HEK293 (cell line): ENCODE data around the gene ELMO1.

Source experiments
- CTCF ChIA-PET: fragments of 350-600 bp; formaldehyde crosslinking; extraction: SDS; loops from one replicate; lab custom pipeline; 2021; ENCODE audit warnings: antibody characterized with exemption; lab: Yijun Ruan, JAX
- POLR2A ChIA-PET: fragments of 300-600 bp; formaldehyde crosslinking; extraction: SDS; loops from one replicate; lab custom pipeline; 2020; ENCODE audit warnings: antibody characterized with exemption, inconsistent platforms; lab: Yijun Ruan, JAX
- H3K27ac ChIP-seq: fragments of 200-500 bp; sonication (Bioruptor generic); 2 replicates; pipeline ENCODE4 v1.5.1; 2014; ENCODE audit warnings: low read depth, low read length, control low read depth, inconsistent platforms; ENCODE audit errors: extremely low read depth
- H3K36me3 ChIP-seq, 2 experiments: fragments of 200-500 bp in 1 of 2; sonication (Bioruptor generic) in 1 of 2; 1 replicate in 1 of 2; 2 replicates in 1 of 2; pipeline ENCODE4 v1.5.1; 2014 to 2017; ENCODE audit warnings: inconsistent platforms in 2 of 2, low read length in 2 of 2; ENCODE audit not compliant: control insufficient read depth in 2 of 2, insufficient read depth in 1 of 2
- H3K4me1 ChIP-seq: fragments of 200-500 bp; sonication (Bioruptor generic); 2 replicates; pipeline ENCODE4 v1.5.1; 2014; ENCODE audit warnings: mild to moderate bottlenecking, low read length, inconsistent platforms; ENCODE audit not compliant: control insufficient read depth, insufficient read depth
- H3K4me3 ChIP-seq: 2 replicates; pipeline ENCODE4 v1.5.1; 2011; ENCODE audit warnings: low read depth, mild to moderate bottlenecking, control low read depth, low read length, moderate library complexity
- H3K9me3 ChIP-seq: fragments of 200-500 bp; sonication (Bioruptor generic); 2 replicates; pipeline ENCODE4 v1.5.1; 2014; ENCODE audit warnings: low read depth, low read length, inconsistent platforms; ENCODE audit not compliant: control insufficient read depth, insufficient read depth
- GLI2 ChIP-seq: fragments of 450-650 bp; formaldehyde crosslinking; IDR thresholded peaks from 2 replicates; pipeline ENCODE4; 2017; ENCODE audit warnings: missing biosample characterization, missing genetic modification characterization, low read depth, borderline replicate concordance
- SALL2 ChIP-seq: fragments of 450-650 bp; formaldehyde crosslinking; IDR thresholded peaks from 2 replicates; pipeline ENCODE4 v1.5.0; 2017; ENCODE audit warnings: missing biosample characterization, mild to moderate bottlenecking, missing genetic modification characterization, borderline replicate concordance
- SP7 ChIP-seq: fragments of 450-650 bp; formaldehyde crosslinking; IDR thresholded peaks from 2 replicates; pipeline ENCODE4 v1.5.1; 2016; ENCODE audit warnings: missing biosample characterization, missing genetic modification characterization
- ZBTB8A ChIP-seq: fragments of 450-650 bp; formaldehyde crosslinking; IDR thresholded peaks from 2 replicates; pipeline ENCODE4 v1.5.1; 2016; ENCODE audit warnings: missing biosample characterization, missing genetic modification characterization
- ZEB2 ChIP-seq: fragments of 450-650 bp; formaldehyde crosslinking; IDR thresholded peaks from 2 replicates; pipeline ENCODE4 v1.5.1; 2016; ENCODE audit warnings: missing biosample characterization, missing genetic modification characterization
- ZFP41 ChIP-seq: fragments of 450-650 bp; formaldehyde crosslinking; IDR thresholded peaks from 2 replicates; pipeline ENCODE4 v1.5.1; 2016; ENCODE audit warnings: missing biosample characterization, missing genetic modification characterization, borderline replicate concordance
- ZNF10 ChIP-seq: fragments of 450-650 bp; formaldehyde crosslinking; IDR thresholded peaks from 2 replicates; pipeline ENCODE4 v1.5.1; 2017; ENCODE audit warnings: missing biosample characterization, missing genetic modification characterization
- ZNF140 ChIP-seq: fragments of 450-650 bp; formaldehyde crosslinking; IDR thresholded peaks from 2 replicates; pipeline ENCODE4 v1.5.1; 2016; ENCODE audit warnings: missing biosample characterization, missing genetic modification characterization
- ZNF174 ChIP-seq: fragments of 450-650 bp; formaldehyde crosslinking; IDR thresholded peaks from 2 replicates; pipeline ENCODE4 v1.5.0; 2017; ENCODE audit warnings: missing biosample characterization, mild to moderate bottlenecking, missing genetic modification characterization
- ZNF2 ChIP-seq: fragments of 450-650 bp; formaldehyde crosslinking; IDR thresholded peaks from 2 replicates; pipeline ENCODE4 v1.5.1; 2016; ENCODE audit warnings: missing biosample characterization, missing genetic modification characterization
- ZNF202 ChIP-seq: fragments of 450-650 bp; formaldehyde crosslinking; IDR thresholded peaks from 2 replicates; pipeline ENCODE4 v1.5.1; 2016; ENCODE audit warnings: missing biosample characterization, missing genetic modification characterization, borderline replicate concordance
- ZNF239 ChIP-seq: fragments of 450-650 bp; formaldehyde crosslinking; IDR thresholded peaks from 2 replicates; pipeline ENCODE4 v1.5.1; 2016; ENCODE audit warnings: missing biosample characterization, missing genetic modification characterization
- ZNF302 ChIP-seq: fragments of 450-650 bp; formaldehyde crosslinking; IDR thresholded peaks from 2 replicates; pipeline ENCODE4 v1.5.1; 2016; ENCODE audit warnings: missing biosample characterization, missing genetic modification characterization, low read depth
- ZNF350 ChIP-seq: fragments of 450-650 bp; formaldehyde crosslinking; IDR thresholded peaks from 2 replicates; pipeline ENCODE4 v1.5.0; 2017; ENCODE audit warnings: missing biosample characterization, mild to moderate bottlenecking, missing genetic modification characterization
- ZNF366 ChIP-seq: fragments of 450-650 bp; formaldehyde crosslinking; conservative IDR thresholded peaks from 2 replicates; pipeline ENCODE4 v1.5.1; 2016; ENCODE audit warnings: missing biosample characterization, missing genetic modification characterization
- ZNF391 ChIP-seq: fragments of 450-650 bp; formaldehyde crosslinking; IDR thresholded peaks from 2 replicates; pipeline ENCODE4 v1.5.1; 2016; ENCODE audit warnings: low read depth, missing biosample characterization, missing genetic modification characterization, borderline replicate concordance
- ZNF394 ChIP-seq: fragments of 450-650 bp; formaldehyde crosslinking; IDR thresholded peaks from 2 replicates; pipeline ENCODE4 v1.5.1; 2016; ENCODE audit warnings: missing biosample characterization, missing genetic modification characterization, mild to moderate bottlenecking, moderate library complexity, borderline replicate concordance
- ZNF514 ChIP-seq: fragments of 450-650 bp; formaldehyde crosslinking; IDR thresholded peaks from 2 replicates; pipeline ENCODE4 v1.5.1; 2016; ENCODE audit warnings: missing biosample characterization, missing genetic modification characterization
- ZNF585B ChIP-seq: fragments of 450-650 bp; formaldehyde crosslinking; IDR thresholded peaks from 2 replicates; pipeline ENCODE4 v1.5.1; 2016; ENCODE audit warnings: missing biosample characterization, missing genetic modification characterization
- ZNF629 ChIP-seq: fragments of 450-650 bp; formaldehyde crosslinking; IDR thresholded peaks from 2 replicates; pipeline ENCODE4 v1.5.1; 2017; ENCODE audit warnings: missing biosample characterization, missing genetic modification characterization
- ZNF701 ChIP-seq: fragments of 450-650 bp; formaldehyde crosslinking; IDR thresholded peaks from 2 replicates; pipeline ENCODE4 v1.5.1; 2016; ENCODE audit warnings: missing biosample characterization, missing genetic modification characterization
- ZNF76 ChIP-seq: fragments of 450-650 bp; formaldehyde crosslinking; IDR thresholded peaks from 2 replicates; pipeline ENCODE4; 2016; ENCODE audit warnings: low read depth, missing biosample characterization, missing genetic modification characterization, borderline replicate concordance
- TF ChIP-seq, protein P1 (sequence below): fragments of 450-650 bp; formaldehyde crosslinking; IDR thresholded peaks from 2 replicates; pipeline ENCODE4 v1.5.1; 2016; ENCODE audit warnings: missing biosample characterization, missing genetic modification characterization, borderline replicate concordance
- TF ChIP-seq, protein P2 (sequence below): fragments of 450-650 bp; formaldehyde crosslinking; IDR thresholded peaks from 2 replicates; pipeline ENCODE4; 2016; ENCODE audit warnings: missing biosample characterization, missing genetic modification characterization
- TF ChIP-seq, protein P3 (sequence below): fragments of 450-650 bp; formaldehyde crosslinking; IDR thresholded peaks from 2 replicates; pipeline ENCODE4 v1.5.1; 2016; ENCODE audit warnings: missing biosample characterization, missing genetic modification characterization
- TF ChIP-seq, protein P4 (sequence below): fragments of 450-650 bp; formaldehyde crosslinking; IDR thresholded peaks from 2 replicates; pipeline ENCODE4 v1.5.1; 2016; ENCODE audit warnings: missing biosample characterization, missing genetic modification characterization

ELMO1 gene

DNA sequence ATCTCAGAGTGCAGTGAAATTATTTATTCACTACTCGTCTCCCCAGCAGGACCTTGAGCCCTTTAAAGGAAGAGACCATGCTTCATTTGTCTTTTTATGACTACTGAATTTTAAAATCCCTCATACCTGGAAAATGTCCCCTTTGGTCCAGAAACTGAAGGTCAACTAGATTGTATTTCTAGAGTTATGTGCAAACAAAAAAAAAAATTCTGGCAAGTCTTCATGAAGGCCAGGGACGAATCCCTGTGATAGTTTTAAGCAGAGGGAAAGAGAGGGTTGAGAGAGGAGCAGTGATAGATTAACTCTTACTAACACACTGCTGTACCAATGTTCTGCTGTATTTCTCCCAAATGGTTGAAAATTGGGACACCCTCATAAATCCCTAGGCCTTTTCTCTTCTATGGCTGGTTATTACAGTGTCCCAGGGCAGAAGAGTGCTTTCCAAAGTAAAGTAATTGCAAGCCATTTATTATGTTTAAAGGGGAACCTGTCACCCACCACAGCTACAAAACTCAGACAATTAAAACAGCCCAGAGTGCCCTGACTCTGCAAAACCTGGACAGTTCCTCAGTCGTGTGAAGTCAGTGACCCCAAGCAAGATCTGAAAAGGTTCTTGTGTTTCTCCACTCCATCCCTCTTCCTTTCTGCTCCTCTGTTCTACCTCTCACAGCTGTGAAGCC lies 541.6 kb downstream of the ELMO1 start (continued):
- no peak for TF ChIP-seq ZNF585B (tag by site-specific recombination)
- TF ChIP-seq ZNF350: no peak
- no peak for TF ChIP-seq ZNF140
- TF ChIP-seq ZNF2 (tag by site-specific recombination): no peak
- no peak for TF ChIP-seq GLI2 (tag by site-specific recombination)
- TF ChIP-seq ZNF76 (tag by site-specific recombination): no peak
- TF ChIP-seq ZNF366: no peak
- TF ChIP-seq ZFP41: no peak
- no peak for TF ChIP-seq ZEB2 (tag by site-specific recombination)

DNA sequence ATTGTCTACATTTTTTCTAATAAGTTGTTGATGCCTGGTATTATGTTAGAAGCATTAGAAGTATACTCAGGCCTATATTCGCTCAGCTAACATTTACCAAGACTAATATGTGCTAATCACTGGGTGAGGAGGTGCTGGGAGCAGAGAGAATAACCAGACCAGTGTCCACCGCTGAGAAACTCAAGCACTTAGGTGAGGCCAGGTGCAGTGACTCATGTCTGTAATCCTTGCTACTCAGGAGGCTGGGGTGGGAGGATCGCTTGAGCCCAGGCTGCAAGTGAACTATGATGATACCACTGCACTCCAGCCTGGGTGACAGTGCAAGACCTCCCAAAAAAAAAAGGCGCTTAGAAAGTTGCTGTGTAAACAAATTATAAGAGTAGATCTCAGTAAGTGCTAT lies 542.2 kb downstream of the ELMO1 start:
- no peaks in the 10 kb centered on the region for H3K9me3 ChIP-seq
- TF ChIP-seq, protein P1, sequence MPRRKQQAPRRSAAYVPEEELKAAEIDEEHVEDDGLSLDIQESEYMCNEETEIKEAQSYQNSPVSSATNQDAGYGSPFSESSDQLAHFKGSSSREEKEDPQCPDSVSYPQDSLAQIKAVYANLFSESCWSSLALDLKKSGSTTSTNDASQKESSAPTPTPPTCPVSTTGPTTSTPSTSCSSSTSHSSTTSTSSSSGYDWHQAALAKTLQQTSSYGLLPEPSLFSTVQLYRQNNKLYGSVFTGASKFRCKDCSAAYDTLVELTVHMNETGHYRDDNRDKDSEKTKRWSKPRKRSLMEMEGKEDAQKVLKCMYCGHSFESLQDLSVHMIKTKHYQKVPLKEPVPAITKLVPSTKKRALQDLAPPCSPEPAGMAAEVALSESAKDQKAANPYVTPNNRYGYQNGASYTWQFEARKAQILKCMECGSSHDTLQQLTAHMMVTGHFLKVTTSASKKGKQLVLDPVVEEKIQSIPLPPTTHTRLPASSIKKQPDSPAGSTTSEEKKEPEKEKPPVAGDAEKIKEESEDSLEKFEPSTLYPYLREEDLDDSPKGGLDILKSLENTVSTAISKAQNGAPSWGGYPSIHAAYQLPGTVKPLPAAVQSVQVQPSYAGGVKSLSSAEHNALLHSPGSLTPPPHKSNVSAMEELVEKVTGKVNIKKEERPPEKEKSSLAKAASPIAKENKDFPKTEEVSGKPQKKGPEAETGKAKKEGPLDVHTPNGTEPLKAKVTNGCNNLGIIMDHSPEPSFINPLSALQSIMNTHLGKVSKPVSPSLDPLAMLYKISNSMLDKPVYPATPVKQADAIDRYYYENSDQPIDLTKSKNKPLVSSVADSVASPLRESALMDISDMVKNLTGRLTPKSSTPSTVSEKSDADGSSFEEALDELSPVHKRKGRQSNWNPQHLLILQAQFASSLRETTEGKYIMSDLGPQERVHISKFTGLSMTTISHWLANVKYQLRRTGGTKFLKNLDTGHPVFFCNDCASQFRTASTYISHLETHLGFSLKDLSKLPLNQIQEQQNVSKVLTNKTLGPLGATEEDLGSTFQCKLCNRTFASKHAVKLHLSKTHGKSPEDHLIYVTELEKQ (tag by site-specific recombination): no peak
- TF ChIP-seq GLI2 (tag by site-specific recombination): no peak
- TF ChIP-seq ZNF629 (tag by site-specific recombination): no peak
- TF ChIP-seq ZBTB8A: no peak
- no peak for TF ChIP-seq ZNF701 (tag by site-specific recombination)
- TF ChIP-seq SALL2 (tag by site-specific recombination): no peak
- TF ChIP-seq SP7: no peak
- no peak for TF ChIP-seq ZNF202 (tag by site-specific recombination)
- no peak for TF ChIP-seq ZNF394 (tag by site-specific recombination)
- TF ChIP-seq, all 188 proteins: peak for 0
- Histone ChIP-seq H3K4me3 (no peak overlapping the region), H3K27ac (no peak overlapping the region), H3K4me1 (no peaks in the 10 kb centered on the region), H3K36me3 (no peaks in the 10 kb centered on the region)
- ChIA-PET CTCF (interaction anchor here (0.6 kb wide), 1 partner anchor 367 kb away, joined by 3 read pairs; no protein-coding TSS in a partner anchor), POLR2A (no interaction called here)

DNA sequence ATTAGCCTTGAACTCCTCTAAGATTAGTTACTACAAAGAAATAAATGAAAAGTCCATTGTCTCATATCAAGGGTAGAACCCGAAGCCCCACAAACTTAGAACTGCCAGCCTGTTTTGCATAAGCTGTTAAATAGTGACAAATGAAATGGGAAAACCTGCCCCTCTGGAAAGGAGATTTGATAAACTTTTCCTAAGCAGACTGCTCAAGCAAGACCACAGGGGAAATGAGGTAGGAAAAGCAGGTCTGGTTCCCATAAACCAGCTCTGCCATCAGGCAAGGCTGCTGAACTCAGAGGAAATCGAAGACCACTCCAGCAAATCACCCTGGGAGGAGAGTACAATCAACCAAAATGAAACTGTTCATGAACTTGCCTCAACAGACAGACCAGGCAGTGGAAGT lies 542.8 kb downstream of the ELMO1 start:
- H3K4me3 ChIP-seq: no peak overlapping the region
- CTCF ChIA-PET: interaction anchor here (1.2 kb wide), 1 partner anchor 276 kb away, joined by 4 read pairs; no protein-coding TSS in a partner anchor
- no peaks in the 10 kb centered on the region for H3K9me3 ChIP-seq
- no peaks in the 10 kb centered on the region for H3K36me3 ChIP-seq
- TF ChIP-seq, protein P2, sequence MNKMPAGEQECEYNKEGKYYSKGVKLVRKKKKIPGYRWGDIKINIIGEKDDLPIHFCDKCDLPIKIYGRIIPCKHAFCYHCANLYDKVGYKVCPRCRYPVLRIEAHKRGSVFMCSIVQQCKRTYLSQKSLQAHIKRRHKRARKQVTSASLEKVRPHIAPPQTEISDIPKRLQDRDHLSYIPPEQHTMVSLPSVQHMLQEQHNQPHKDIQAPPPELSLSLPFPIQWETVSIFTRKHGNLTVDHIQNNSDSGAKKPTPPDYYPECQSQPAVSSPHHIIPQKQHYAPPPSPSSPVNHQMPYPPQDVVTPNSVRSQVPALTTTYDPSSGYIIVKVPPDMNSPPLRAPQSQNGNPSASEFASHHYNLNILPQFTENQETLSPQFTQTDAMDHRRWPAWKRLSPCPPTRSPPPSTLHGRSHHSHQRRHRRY (tag by site-specific recombination): no peak
- no peak for TF ChIP-seq ZNF514 (tag by site-specific recombination)
- no peak for TF ChIP-seq ZNF10
- TF ChIP-seq ZNF302 (tag by site-specific recombination): no peak
- no peak for TF ChIP-seq ZNF239
- TF ChIP-seq, protein P3, sequence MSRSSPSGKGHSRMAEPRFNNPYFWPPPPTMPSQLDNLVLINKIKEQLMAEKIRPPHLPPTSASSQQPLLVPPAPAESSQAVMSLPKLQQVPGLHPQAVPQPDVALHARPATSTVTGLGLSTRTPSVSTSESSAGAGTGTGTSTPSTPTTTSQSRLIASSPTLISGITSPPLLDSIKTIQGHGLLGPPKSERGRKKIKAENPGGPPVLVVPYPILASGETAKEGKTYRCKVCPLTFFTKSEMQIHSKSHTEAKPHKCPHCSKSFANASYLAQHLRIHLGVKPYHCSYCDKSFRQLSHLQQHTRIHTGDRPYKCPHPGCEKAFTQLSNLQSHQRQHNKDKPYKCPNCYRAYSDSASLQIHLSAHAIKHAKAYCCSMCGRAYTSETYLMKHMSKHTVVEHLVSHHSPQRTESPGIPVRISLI (tag by site-specific recombination): no peak
- TF ChIP-seq ZNF174 (tag by site-specific recombination): no peak
- TF ChIP-seq, protein P4, sequence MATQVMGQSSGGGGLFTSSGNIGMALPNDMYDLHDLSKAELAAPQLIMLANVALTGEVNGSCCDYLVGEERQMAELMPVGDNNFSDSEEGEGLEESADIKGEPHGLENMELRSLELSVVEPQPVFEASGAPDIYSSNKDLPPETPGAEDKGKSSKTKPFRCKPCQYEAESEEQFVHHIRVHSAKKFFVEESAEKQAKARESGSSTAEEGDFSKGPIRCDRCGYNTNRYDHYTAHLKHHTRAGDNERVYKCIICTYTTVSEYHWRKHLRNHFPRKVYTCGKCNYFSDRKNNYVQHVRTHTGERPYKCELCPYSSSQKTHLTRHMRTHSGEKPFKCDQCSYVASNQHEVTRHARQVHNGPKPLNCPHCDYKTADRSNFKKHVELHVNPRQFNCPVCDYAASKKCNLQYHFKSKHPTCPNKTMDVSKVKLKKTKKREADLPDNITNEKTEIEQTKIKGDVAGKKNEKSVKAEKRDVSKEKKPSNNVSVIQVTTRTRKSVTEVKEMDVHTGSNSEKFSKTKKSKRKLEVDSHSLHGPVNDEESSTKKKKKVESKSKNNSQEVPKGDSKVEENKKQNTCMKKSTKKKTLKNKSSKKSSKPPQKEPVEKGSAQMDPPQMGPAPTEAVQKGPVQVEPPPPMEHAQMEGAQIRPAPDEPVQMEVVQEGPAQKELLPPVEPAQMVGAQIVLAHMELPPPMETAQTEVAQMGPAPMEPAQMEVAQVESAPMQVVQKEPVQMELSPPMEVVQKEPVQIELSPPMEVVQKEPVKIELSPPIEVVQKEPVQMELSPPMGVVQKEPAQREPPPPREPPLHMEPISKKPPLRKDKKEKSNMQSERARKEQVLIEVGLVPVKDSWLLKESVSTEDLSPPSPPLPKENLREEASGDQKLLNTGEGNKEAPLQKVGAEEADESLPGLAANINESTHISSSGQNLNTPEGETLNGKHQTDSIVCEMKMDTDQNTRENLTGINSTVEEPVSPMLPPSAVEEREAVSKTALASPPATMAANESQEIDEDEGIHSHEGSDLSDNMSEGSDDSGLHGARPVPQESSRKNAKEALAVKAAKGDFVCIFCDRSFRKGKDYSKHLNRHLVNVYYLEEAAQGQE: no peak
- TF ChIP-seq ZNF391 (tag by site-specific recombination): no peak
- TF ChIP-seq, all 188 proteins: peak for 0
- POLR2A ChIA-PET: no interaction called here
- Histone ChIP-seq H3K27ac (no peak overlapping the region), H3K4me1 (no peaks in the 10 kb centered on the region)
